ENCODE measurements around the gene SSPN. TPM values are rescaled to one million over a fixed set of nuclear protein-coding genes. Genes with fewer than 3 reads are reported as not detected.

SSPN gene
- total and polyA plus RNA-seq, 9 of the 15 experiments (the other 6 are each of a cell fraction or from before 2014, with no cell fraction given): 0.40 TPM; not detected in 8

GRCh38 chr12:26176725-26177124 lies 18.6 kb upstream of the SSPN start:
- H3K9ac ChIP-seq (ENCODE audit: insufficient read depth in 1 of 2, low read depth in 2 of 2, low read length in 2 of 2): no peak overlapping the region
- no peak overlapping the region for H3K4me2 ChIP-seq (ENCODE audit: insufficient read depth, low read length)
- H3K9me3 ChIP-seq (replicated peaks; ENCODE audit: control insufficient read depth, insufficient read depth, low read depth, low read length): no peaks in the 10 kb centered on the region
- H3K4me3 ChIP-seq: no peak overlapping the region
- no peak for FAIRE-seq
- no peaks in the 10 kb centered on the region for H3K4me1 ChIP-seq (replicated peaks in 1 of 2; ENCODE audit: control insufficient read depth in 2 of 2, insufficient read depth in 2 of 2, low read length in 2 of 2)
- no peak for ATAC-seq
- POLR2A ChIA-PET: no interaction called here
- in situ Hi-C loops (cut with MboI): no loop called here
- TF ChIP-seq GABPB1 (CRISPR knock-in tag; IDR thresholded peaks at IDR 0.05): no peak
- no peak for TF ChIP-seq YY1 (IDR thresholded peaks at IDR 0.05; ENCODE audit: borderline replicate concordance in 1 of 3, control insufficient read depth in 1 of 3, extremely low read depth in 1 of 3, insufficient read depth in 3 of 3, insufficient read length in 1 of 3, insufficient replicate concordance in 2 of 3, low read depth in 1 of 3, low read length in 2 of 3)
- TF ChIP-seq ZNF3 (CRISPR knock-in tag; IDR thresholded peaks at IDR 0.05): no peak
- TF ChIP-seq ZNF740 (CRISPR knock-in tag; IDR thresholded peaks at IDR 0.05): no peak
- no peak for TF ChIP-seq ZNF740 (tag; IDR thresholded peaks at IDR 0.05)
- TF ChIP-seq RFX1 (IDR thresholded peaks at IDR 0.05): no peak
- no peak for TF ChIP-seq USF1 (CRISPR knock-in tag; IDR thresholded peaks at IDR 0.05)
- TF ChIP-seq PCBP2 (IDR thresholded peaks at IDR 0.05; ENCODE audit: low read depth, low read length, poor library complexity, severe bottlenecking): no peak
- no peak for TF ChIP-seq KAT7 (CRISPR knock-in tag; IDR thresholded peaks at IDR 0.05; ENCODE audit: borderline replicate concordance)
- no peak for DNase-seq (ENCODE audit: extremely low read depth in 1 of 4, low spot score in 3 of 4)
- H3K9me1 ChIP-seq (ENCODE audit: control insufficient read depth, insufficient read depth, low read length): no peaks in the 10 kb centered on the region
- intact Hi-C loops (cut with micrococcal nuclease): no loop called here
- no TSS peak for BruUV-seq (replicated peaks)
- no peaks in the 10 kb centered on the region for H3K79me2 ChIP-seq (ENCODE audit: control insufficient read depth, insufficient read depth, low read length)
- CTCF ChIA-PET (ENCODE audit: low intra/inter-chr PET ratio): no interaction called here
- H2AFZ ChIP-seq (ENCODE audit: low read depth, low read length): no peak overlapping the region
- peaks cover 0 to 6% of the 10 kb centered on the region in 2 experiments; a peak in 2 of 5 replicates for H3K27me3 ChIP-seq (ENCODE audit: control insufficient read depth in 2 of 2, insufficient read depth in 2 of 2, low read length in 2 of 2)
- no peak overlapping the region for H3K27ac ChIP-seq (ENCODE audit: extremely low read depth, low read depth, low read length)
- H3K36me3 ChIP-seq (ENCODE audit: control insufficient read depth, insufficient read depth, low read length): no peaks in the 10 kb centered on the region
- no peaks in the 10 kb centered on the region for H4K20me1 ChIP-seq (replicated peaks; ENCODE audit: control insufficient read depth, insufficient read depth, low read length)
- 4% methylated on average over 4 of the region's 4 CpGs for WGBS (ENCODE audit: insufficient coverage, low coverage, missing lambda C conversion rate)

Measured in K562 (cell line).